ENCODE results near the gene SORL1. TPM values are rescaled to one million over a fixed set of nuclear protein-coding genes. Genes with fewer than 3 reads are reported as not detected.

Gene SORL1
- total and polyA plus RNA-seq, 2 of the 13 experiments (the other 11 are each of a cell fraction or from before 2014, with no cell fraction given) = 21.3 to 148 TPM

GRCh38 chr11:121604152-121604551 lies 152.0 kb downstream of the SORL1 start (continued):
- TF ChIP-seq, protein P1, sequence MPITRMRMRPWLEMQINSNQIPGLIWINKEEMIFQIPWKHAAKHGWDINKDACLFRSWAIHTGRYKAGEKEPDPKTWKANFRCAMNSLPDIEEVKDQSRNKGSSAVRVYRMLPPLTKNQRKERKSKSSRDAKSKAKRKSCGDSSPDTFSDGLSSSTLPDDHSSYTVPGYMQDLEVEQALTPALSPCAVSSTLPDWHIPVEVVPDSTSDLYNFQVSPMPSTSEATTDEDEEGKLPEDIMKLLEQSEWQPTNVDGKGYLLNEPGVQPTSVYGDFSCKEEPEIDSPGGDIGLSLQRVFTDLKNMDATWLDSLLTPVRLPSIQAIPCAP (CRISPR knock-in tag; IDR thresholded peaks at IDR 0.05; ENCODE audit: low read depth) = no peak
- TF ChIP-seq RBM22 (optimal IDR thresholded peaks at IDR 0.05; ENCODE audit: low read length) (no peak), SKI (IDR thresholded peaks at IDR 0.05; ENCODE audit: partially characterized antibody) (no peak), DRAP1 (CRISPR knock-in tag; IDR thresholded peaks at IDR 0.05) (no peak), TFDP1 (CRISPR knock-in tag; IDR thresholded peaks at IDR 0.05; ENCODE audit: borderline replicate concordance) (no peak), GATAD2A (CRISPR knock-in tag; IDR thresholded peaks at IDR 0.05) (no peak), AKAP8 (CRISPR knock-in tag; IDR thresholded peaks at IDR 0.05) (no peak), ZNF713 (CRISPR knock-in tag; IDR thresholded peaks at IDR 0.05) (no peak), ZNF260 (CRISPR knock-in tag; IDR thresholded peaks at IDR 0.05; ENCODE audit: borderline replicate concordance, low read depth) (no peak), ZNF331 (CRISPR knock-in tag; IDR thresholded peaks at IDR 0.05) (peak; percentile 70), TIGD3 (CRISPR knock-in tag; IDR thresholded peaks at IDR 0.05; ENCODE audit: borderline replicate concordance) (no peak), MAFK (conservative IDR thresholded peaks at IDR 0.05 in 1 of 2, IDR thresholded peaks at IDR 0.05 in 1 of 2; ENCODE audit: low read length in 2 of 2) (no peak), SALL1 (CRISPR knock-in tag; IDR thresholded peaks at IDR 0.05) (peak; percentile 24; the same call in 1 of the 2 replicates), ZNF563 (CRISPR knock-in tag; IDR thresholded peaks at IDR 0.05) (no peak), NFKB2 (CRISPR knock-in tag; IDR thresholded peaks at IDR 0.05; ENCODE audit: borderline replicate concordance) (no peak), NRL (CRISPR knock-in tag; IDR thresholded peaks at IDR 0.05; ENCODE audit: borderline replicate concordance) (no peak), PLRG1 (conservative IDR thresholded peaks at IDR 0.05) (no peak), ZNF530 (CRISPR knock-in tag; IDR thresholded peaks at IDR 0.05; ENCODE audit: low read depth) (no peak), RCOR2 (CRISPR knock-in tag; IDR thresholded peaks at IDR 0.05) (no peak), ZFP37 (CRISPR knock-in tag; IDR thresholded peaks at IDR 0.05; ENCODE audit: borderline replicate concordance) (no peak), THRA (CRISPR knock-in tag; IDR thresholded peaks at IDR 0.05; ENCODE audit: borderline replicate concordance) (no peak), ZKSCAN5 (CRISPR knock-in tag; IDR thresholded peaks at IDR 0.05) (no peak), CHD2 (IDR thresholded peaks at IDR 0.05; ENCODE audit: low read depth, low read length) (no peak), KLF13 (CRISPR knock-in tag; IDR thresholded peaks at IDR 0.05) (no peak)
- TF ChIP-seq, protein P2, sequence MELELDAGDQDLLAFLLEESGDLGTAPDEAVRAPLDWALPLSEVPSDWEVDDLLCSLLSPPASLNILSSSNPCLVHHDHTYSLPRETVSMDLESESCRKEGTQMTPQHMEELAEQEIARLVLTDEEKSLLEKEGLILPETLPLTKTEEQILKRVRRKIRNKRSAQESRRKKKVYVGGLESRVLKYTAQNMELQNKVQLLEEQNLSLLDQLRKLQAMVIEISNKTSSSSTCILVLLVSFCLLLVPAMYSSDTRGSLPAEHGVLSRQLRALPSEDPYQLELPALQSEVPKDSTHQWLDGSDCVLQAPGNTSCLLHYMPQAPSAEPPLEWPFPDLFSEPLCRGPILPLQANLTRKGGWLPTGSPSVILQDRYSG (CRISPR knock-in tag; IDR thresholded peaks at IDR 0.05) = no peak
- TF ChIP-seq, protein P3, sequence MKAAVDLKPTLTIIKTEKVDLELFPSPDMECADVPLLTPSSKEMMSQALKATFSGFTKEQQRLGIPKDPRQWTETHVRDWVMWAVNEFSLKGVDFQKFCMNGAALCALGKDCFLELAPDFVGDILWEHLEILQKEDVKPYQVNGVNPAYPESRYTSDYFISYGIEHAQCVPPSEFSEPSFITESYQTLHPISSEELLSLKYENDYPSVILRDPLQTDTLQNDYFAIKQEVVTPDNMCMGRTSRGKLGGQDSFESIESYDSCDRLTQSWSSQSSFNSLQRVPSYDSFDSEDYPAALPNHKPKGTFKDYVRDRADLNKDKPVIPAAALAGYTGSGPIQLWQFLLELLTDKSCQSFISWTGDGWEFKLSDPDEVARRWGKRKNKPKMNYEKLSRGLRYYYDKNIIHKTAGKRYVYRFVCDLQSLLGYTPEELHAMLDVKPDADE (CRISPR knock-in tag; IDR thresholded peaks at IDR 0.05) = no peak

All from HepG2 (cell line).